Stimulated activated CD4-positive, alpha-beta T cell treated with anti-CD3 and anti-CD28 coated beads, Interleukin-2, amount 100 ng/mL, for 48 hours (primary cell): ENCODE results near the gene PNPLA1.

Experiments
- DNase-seq, 2 donors: peaks; one replicate each; pipeline ENCODE4 v3.0.0-alpha.2; 2020

PNPLA1 gene

GRCh38 chr6:36247693-36248092 lies 22.2 kb upstream of the PNPLA1 start:
- DNase-seq = no peak

DNA sequence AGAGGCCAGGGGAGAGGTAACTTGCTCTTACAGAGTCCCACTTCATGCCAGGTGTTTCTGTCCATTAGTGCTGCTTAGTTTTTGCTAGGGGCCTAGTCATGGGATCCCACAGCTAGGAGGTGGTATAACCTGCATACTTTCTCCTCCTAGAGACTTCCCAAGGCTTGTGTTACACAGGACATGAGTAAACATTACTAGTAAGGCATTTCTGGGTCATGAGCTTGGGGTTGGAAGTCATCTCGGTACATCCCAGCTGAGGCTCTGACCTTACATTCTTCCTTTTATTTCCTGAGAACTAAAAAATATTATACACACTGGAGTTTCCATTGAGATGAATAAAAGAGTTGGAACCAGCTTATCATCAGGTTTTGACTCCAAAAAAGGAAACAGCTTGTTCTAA lies 20.9 kb upstream of the PNPLA1 start:
- no peak for DNase-seq

GRCh38 chr6:36249536-36249935 lies 20.3 kb upstream of the PNPLA1 start:
- no peak for DNase-seq

GRCh38 chr6:36252005-36252404 lies 17.9 kb upstream of the PNPLA1 start:
- DNase-seq = no peak

DNA sequence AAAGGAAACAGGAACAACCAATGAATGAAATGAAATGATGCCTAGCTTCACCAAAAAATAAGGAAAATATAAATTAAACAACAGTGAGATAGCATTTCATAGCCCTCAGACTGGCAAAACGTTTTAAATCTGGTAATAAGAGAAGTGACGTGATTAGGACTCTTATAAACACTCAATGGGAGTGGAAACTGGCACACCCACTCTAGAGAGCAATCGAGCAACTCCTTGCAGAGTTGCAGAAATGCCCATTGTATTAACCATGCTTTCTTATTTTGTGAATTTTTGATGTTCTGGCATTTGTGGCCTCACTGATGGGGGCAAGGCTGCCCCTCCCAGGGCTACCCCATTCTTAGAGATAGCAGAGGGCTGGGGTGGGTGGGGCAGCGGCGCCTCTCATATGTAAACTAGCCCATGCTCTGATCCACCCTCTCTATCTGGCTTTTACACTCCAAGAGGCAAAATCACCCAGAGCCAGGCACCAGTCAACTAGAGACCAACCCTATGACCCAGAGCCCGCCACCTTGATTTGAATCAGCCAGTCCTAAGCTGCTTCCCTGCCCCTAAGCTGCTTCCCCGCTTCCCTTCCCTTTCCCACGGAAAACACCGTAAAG lies 6.4 kb upstream of the PNPLA1 start:
- DNase-seq = no peak

DNA sequence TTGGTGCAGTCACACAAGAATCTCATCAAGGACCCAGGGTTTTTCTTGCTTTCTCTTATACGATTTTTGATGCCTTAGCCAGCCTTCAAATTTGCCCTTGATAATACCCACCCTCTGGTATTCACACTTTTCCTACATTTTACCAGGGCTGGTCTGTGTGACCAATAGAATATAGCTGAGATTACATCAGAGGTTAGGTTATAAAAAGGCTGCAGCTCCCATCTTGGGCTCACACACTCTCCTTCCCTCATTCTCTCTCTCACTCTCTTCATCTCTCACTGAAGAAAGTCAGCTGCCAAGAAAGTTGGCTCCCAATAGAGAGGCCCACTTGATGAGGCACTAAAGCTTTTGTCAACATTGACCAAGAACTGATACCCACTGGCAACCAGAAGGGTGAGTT lies 4.1 kb upstream of the PNPLA1 start:
- DNase-seq = no peak

DNA sequence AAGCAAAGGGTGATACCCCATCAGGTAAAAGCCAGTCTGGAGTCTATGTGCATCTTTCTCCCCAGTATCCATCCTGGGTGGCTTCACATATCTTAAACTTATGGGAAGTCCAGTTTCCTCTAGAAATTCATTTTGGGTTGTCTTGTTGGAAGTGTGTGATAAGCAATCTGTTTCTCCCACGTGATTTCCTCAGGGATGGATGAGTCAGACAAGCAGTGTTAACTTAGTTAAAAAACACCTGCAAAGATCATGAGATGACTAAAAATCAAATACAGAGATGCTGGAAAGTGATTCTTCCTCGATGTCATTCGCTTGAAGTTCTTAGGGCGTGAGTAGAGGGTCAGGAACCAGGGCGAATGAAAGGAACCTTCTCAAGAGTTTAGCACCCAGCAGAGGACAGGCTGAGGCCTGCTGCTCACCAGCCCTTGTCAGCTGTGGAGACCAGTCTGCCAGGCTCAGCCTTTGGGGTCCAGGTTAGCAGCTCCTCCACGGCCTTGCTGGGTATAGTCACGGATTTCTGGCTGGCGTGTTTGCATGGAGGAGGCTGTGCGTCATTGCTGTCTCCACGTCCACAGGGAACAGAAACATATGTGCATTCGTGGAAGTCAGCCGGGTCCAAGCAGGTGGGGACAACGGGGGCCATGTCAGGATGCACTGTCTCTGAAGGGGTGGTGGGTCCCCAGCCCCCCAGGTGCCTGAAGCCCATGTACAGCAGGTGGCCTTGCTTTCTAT lies 2.8 kb upstream of the PNPLA1 start:
- DNase-seq = no peak

- DNase-seq = no peak
These were observed 2.0 kb upstream of the PNPLA1 start for GRCh38 chr6:36267731-36268477.

DNA sequence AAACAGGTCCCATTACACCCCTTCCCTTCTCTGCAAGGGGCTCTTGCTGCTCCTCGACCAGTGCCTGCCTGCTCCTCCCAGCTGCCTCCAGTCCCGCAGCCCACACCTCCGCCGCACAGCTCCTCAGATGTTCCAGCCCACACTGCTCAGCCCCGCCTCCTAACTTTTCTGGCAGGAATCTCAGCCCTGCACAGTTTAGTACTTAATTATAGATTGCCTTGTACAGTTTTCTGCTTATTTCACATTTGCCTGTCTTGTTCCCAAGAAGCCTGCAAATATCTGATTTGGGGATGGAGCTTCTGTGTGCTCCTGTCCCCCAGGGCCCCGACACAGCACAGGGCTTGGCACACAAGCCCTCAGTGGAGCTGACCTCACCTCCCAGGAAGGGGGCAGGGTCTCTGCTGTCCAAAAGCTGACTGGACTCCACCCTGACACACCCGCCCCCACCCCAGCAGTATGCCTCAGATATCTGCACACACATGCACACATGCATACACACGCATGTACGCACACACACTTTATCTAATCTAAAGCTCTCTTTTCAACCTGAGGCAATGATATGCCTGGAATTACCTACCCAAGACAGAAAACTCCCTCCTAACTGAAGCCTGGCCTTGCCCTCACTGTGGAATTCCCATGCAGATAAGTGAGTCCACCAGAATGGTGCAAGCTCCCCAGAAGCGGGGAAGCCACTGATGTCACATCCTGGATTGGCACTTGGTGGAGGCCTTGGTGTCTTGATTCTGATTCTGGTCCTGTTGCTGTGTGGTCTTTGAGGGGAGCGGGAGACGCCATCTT lies 1.2 kb upstream of the PNPLA1 start:
- DNase-seq = no peak

- no peak for DNase-seq
These were observed 2.4 kb downstream of the PNPLA1 start for GRCh38 chr6:36272234-36272633.

- DNase-seq = no peak
These were observed 3.2 kb downstream of the PNPLA1 start for GRCh38 chr6:36273067-36273466.

GRCh38 chr6:36273802-36274514 lies 4.1 kb downstream of the PNPLA1 start:
- DNase-seq = no peak

DNA sequence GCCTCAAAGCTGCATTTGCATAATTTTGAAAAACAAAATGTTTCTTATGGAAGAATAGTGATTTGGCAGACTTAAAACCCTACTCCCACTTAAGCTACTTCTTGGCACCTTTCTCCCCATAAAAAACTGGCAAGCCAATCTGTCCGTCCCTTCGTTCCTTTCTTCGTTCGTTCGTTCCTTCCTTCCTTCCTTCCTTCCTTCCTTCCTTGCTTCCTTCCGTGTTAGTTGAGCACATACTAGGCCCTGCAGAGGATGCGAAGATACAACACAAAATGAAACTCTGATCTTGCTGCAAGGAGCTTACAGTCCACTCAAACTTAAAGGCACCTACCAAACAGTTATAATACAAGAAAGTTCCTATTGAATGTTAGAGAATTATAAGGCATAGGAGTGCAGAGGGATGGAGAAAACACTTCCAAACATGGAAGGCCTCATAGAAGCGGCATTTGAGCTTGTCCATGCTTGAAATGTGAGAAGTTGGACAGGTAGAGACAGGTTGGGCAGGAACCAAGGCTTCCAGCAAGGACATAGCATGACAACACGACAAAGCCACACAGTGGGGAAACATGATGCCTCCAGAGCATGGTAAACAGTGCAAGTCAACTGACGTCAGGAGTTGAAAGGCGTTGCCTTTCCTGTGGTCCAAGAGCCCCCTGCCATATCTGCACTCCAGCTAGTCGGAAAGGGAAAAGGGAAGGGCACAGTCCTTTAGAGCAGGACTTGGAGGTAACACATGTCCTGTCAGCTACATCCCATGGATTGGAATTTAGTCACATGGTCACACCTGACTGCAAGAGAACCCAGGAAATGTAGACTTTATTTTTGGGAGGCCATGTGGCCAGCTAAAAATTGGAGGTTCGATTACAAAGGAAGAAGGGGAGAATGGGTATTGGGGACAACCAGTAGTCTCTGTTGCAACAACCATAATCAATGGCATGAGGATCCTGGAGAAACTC lies 7.0 kb downstream of the PNPLA1 start:
- no peak for DNase-seq

DNA sequence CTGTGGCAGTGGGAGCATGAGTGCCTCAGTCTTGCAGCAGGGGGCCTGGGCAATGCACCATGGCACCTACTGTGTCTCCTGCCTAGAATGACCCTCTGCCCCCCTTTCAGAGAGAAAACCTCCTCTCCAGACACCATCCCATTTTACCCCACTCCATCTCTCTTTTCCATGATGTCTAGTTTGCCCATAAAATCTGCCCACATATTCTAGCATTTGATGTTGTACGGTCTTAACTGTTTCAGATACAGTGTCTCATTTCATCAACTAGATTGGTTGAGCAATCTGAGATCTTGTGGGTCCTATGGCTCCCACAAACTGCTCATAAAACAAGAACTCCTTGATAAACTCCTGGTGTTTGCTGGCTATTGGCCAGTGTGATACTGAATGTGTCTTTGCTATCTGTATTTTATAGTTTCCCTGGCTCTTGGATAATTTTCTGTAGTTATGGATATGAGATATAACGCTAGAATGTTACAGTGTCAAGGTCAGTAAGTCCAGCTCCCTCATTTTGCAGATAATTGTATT lies 8.1 kb downstream of the PNPLA1 start:
- no peak for DNase-seq

GRCh38 chr6:36280467-36280866 lies 10.6 kb downstream of the PNPLA1 start:
- no peak for DNase-seq

DNA sequence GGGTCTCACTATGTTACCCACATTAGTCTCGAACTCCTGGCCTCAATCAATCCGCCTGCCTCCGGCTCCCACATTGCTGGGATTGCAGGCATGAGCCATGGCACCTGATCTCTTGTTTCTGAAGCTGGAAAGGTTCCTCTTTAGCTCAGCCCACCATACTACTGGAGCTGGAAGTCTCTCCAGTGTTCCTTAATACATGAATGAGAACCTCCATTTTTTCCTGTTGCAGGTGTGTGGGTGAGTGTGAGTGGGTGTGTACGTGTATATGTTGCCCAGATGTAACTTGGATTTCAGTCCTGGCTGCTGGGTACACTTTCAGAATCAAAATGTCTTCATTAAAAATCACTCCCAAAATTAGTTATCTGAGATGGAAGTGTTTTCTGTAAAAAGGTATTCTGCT lies 11.1 kb downstream of the PNPLA1 start:
- no peak for DNase-seq

DNA sequence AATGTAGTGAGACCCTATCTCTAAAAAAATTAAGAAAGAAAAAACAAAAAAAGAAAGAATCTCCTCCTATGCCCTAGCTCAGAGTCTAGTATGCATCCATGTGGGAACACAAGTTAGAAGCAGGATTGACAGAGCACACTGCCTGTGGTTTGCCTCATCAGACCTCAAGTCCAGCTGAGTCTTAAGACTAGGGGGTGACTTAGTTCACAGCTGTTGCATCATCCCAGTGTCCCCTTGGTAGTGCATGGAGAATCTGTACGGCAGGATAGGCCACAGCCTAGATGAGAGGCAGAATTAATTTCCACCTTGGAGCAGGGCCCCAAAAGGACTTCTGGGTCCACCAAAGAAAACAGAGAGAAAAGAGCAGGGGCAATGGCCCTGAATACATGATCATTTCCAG lies 13.7 kb downstream of the PNPLA1 start:
- no peak for DNase-seq

- DNase-seq = no peak
These were observed 14.5 kb downstream of the PNPLA1 start for GRCh38 chr6:36284359-36284758.

DNA sequence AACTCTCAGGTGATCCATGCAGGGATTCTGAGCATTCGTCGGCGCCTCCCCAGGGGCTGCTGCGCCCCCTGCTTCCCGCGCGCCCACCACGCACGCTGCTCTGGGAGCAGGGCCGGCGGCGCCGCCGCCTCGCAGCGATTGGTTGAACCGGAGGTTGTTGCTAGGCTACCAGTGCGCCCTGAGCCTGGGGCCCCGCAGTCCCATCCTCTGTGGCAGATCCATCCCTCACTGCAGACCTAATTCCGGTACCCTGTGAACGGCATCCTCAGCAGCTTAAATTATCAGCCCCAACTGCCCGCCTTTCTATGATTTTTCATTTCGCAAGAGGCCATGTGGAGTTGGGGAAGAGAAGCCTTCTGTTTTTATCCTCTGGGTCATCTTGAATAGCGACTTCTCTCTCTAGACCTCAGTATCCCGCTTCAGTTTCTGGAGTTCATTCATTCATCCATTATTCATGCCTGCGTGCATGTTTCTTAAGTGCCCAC lies 15.4 kb downstream of the PNPLA1 start:
- DNase-seq = no peak

DNA sequence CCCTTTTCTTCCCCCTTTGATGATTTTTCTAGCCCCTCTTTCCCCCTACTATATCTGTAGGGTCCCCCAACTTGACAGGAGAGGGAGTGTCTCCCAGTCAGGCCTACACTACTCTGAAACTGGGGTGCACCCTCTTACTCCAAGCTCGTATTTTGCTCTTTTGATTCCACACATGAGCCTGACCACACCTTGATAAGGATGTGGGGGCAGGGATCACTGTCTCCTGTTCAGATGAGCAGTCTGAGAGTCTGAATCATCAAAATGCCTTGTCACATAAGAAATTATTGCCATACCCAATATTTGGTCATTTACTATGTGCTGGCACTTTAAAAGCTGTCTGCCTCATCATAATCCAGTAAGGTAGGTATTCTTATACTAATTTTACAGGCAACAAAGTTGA lies 15.9 kb downstream of the PNPLA1 start:
- DNase-seq = no peak

- DNase-seq = no peak
These were observed 17.0 kb downstream of the PNPLA1 start for GRCh38 chr6:36286858-36287257.
